Central memory CD8-positive, alpha-beta T cell (primary cell): Measurements from ENCODE around the gene ZZZ3.
"Not testable (repeated sequence)": the region's sequence is repeated elsewhere in the genome, so short reads cannot be mapped to it uniquely, and the experiment has no call there.

Experiments used
- ATAC-seq: fragments of 150-1000 bp; cut with Tn5 transposase; replicated peaks from 2 replicates; pipeline ENCODE4 v1.10.0; 2022; ENCODE audit warnings: mild to moderate bottlenecking, moderate FRiP score, moderate number of reproducible peaks; ENCODE audit not compliant: poor library complexity, severe bottlenecking; ENCODE audit errors: extremely low read depth
- DNase-seq, 2 donors: peaks; one replicate each; pipeline ENCODE4 v3.0.0; 2021; ENCODE audit warnings: low spot score in 2 of 2
- H3K27ac Mint-ChIP-seq: one replicate; pipeline ENCODE4 v1.8.0; 2022; ENCODE audit warnings: low read depth, mild to moderate bottlenecking, moderate library complexity, mixed read lengths
- H3K27me3 Mint-ChIP-seq: one replicate; pipeline ENCODE4 v1.8.0; 2022; ENCODE audit warnings: mixed read lengths
- H3K36me3 Mint-ChIP-seq: one replicate; pipeline ENCODE4 v1.8.0; 2022; ENCODE audit warnings: mild to moderate bottlenecking, moderate library complexity, mixed read lengths; ENCODE audit not compliant: insufficient read depth
- H3K4me1 Mint-ChIP-seq: one replicate; pipeline ENCODE4 v1.8.0; 2022; ENCODE audit warnings: mixed read lengths
- H3K4me3 Mint-ChIP-seq: one replicate; pipeline ENCODE4 v1.8.0; 2022; ENCODE audit warnings: mild to moderate bottlenecking, moderate library complexity, mixed read lengths
- H3K9me3 Mint-ChIP-seq: one replicate; pipeline ENCODE4 v1.8.0; 2022; ENCODE audit warnings: mixed read lengths

The ZZZ3 gene

GRCh38 chr1:77683160-77684148, 996 bp upstream of the ZZZ3 start:
- Mint-ChIP-seq H3K4me3 (peak overlapping the region; percentile 93), H3K27ac (peak overlapping the region; percentile 98), H3K36me3 (peaks cover 28% of the 10 kb centered on the region), H3K4me1 (peaks cover 39% of the 10 kb centered on the region), H3K27me3 (no peaks in the 10 kb centered on the region), H3K9me3 (no peaks in the 10 kb centered on the region)
- DNase-seq (peak; percentile 81 to 88), ATAC-seq (peak; percentile 70)

DNA sequence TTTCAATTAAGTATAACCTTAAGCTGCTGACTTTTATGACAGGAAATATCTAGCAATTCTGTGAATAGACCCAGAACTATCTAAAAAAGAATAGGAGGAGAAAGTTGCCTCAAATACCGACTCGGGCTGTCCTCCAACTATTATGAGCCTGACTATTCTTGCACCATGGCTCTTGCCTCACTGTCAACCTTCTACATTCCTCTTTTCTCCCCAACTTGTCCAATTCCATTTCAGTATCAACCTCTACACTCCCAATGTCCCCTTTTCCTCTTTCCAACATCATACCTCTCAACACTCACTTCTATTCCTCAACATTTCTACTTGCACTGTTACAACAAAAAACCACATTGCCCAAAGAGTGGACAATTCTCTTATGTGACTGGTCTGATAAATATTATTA, 2.3 kb downstream of the ZZZ3 start:
- peaks cover 33% of the 10 kb centered on the region for H3K36me3 Mint-ChIP-seq
- H3K4me3 Mint-ChIP-seq = no peak overlapping the region
- DNase-seq (no peak), ATAC-seq (no peak)
- no peaks in the 10 kb centered on the region for H3K9me3 Mint-ChIP-seq
- H3K27ac Mint-ChIP-seq = no peak overlapping the region
- H3K4me1 Mint-ChIP-seq = peaks cover 46% of the 10 kb centered on the region
- H3K27me3 Mint-ChIP-seq = no peaks in the 10 kb centered on the region

- H3K27me3 Mint-ChIP-seq = no peaks in the 10 kb centered on the region
- no peak overlapping the region for H3K4me3 Mint-ChIP-seq
- peaks cover 43% of the 10 kb centered on the region for H3K4me1 Mint-ChIP-seq
- DNase-seq (no peak), ATAC-seq (no peak)
- H3K27ac Mint-ChIP-seq = no peak overlapping the region
- H3K36me3 Mint-ChIP-seq = peaks cover 35% of the 10 kb centered on the region
- no peaks in the 10 kb centered on the region for H3K9me3 Mint-ChIP-seq
Observed at GRCh38 chr1:77678660-77679610, 3.5 kb downstream of the ZZZ3 start.

DNA sequence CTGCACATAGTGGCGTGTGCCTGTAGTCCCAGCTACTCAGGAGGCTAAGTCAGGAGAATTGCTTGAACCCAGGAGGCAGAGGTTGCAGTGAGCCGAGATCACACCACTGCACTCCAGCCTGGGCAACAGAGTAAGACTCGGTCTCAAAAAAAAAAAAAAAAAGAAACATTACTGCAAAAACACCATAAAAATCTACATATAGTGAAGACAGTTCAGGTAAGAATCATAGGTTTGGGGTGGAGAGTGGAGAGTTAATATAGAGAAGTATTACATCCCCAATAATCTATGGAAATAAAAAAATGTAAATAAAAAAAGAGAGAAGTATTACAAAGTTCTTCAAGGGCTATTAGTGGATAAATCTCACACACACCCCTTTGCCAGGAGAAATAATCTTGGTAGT, 7.7 kb downstream of the ZZZ3 start:
- peak overlapping the region; percentile 44 for H3K27ac Mint-ChIP-seq
- not testable (repeated sequence) for ATAC-seq

DNA sequence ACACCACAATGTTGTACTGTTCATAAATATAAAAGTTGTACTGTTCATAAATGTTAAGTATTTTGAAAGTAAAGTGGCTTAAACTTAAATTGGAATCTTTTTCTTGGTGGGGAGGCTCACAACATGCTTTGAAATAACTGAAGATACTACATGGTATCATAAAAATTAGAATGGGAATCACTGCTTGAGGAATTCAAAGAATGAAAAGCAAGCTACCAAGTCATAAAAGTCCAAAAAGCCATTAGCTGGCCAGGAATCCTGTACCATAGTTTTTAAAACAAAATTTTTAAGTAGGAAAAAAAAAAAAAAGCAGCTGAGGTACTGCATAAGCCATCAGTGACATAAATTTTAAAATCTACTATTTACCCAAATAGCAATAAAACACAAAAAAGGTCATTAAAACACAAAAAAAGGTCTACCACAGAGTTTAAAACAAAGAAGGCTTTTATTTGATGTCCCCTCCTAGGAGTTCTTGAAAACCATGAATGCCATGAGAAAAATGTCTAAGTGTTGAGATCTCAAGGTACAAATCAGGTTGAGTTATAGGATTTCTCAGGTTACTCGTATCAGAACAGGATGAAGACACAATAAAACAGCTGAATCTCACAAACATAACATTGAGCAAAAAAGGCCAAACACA, 8.6 kb downstream of the ZZZ3 start:
- H3K4me3 Mint-ChIP-seq = no peak overlapping the region
- H3K4me1 Mint-ChIP-seq = peaks cover 43% of the 10 kb centered on the region
- no peaks in the 10 kb centered on the region for H3K27me3 Mint-ChIP-seq
- H3K36me3 Mint-ChIP-seq = peaks cover 10% of the 10 kb centered on the region
- H3K27ac Mint-ChIP-seq = peak overlapping the region; percentile 44
- no peak for ATAC-seq
- no peak for DNase-seq
- H3K9me3 Mint-ChIP-seq = no peaks in the 10 kb centered on the region

More for the DNA sequence above, 7.7 kb downstream of the ZZZ3 start:
- not testable (repeated sequence) for H3K36me3 Mint-ChIP-seq, H3K27me3 Mint-ChIP-seq, H3K4me3 Mint-ChIP-seq, DNase-seq, H3K9me3 Mint-ChIP-seq
- peaks cover 40% of the 10 kb centered on the region for H3K4me1 Mint-ChIP-seq

- no peaks in the 10 kb centered on the region for H3K9me3 Mint-ChIP-seq
- no peak overlapping the region for H3K4me3 Mint-ChIP-seq
- no peaks in the 10 kb centered on the region for H3K27me3 Mint-ChIP-seq
- no peak for DNase-seq
- peaks cover 37% of the 10 kb centered on the region for H3K4me1 Mint-ChIP-seq
- ATAC-seq = no peak
- peaks cover 10% of the 10 kb centered on the region for H3K36me3 Mint-ChIP-seq
- H3K27ac Mint-ChIP-seq = no peak overlapping the region
Observed at GRCh38 chr1:77673030-77673429, 9.4 kb downstream of the ZZZ3 start.

DNA sequence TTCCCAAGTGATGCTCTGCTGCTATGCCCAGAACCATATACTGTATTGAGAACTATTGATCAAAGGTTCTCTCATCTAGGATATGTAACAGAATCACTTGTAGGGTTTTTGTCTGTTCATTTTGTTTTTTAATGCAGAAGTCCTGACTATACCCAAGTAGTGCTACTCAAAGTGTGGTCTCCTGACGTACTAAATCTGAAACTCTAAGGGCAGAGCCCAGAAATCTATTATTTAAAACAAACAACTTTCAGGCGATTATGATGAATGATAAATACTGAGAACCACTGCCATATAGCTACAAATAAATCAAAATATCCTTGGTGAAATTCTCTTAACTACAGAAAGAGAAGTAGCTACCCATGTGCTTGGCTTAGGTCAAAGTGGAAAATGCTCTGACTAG, 10.1 kb downstream of the ZZZ3 start:
- H3K4me1 Mint-ChIP-seq = peaks cover 40% of the 10 kb centered on the region
- DNase-seq = no peak
- H3K4me3 Mint-ChIP-seq = peak overlapping the region; percentile 26
- no peaks in the 10 kb centered on the region for H3K27me3 Mint-ChIP-seq
- no peak overlapping the region for H3K27ac Mint-ChIP-seq
- peaks cover 10% of the 10 kb centered on the region for H3K36me3 Mint-ChIP-seq
- no peak for ATAC-seq
- H3K9me3 Mint-ChIP-seq = no peaks in the 10 kb centered on the region

DNA sequence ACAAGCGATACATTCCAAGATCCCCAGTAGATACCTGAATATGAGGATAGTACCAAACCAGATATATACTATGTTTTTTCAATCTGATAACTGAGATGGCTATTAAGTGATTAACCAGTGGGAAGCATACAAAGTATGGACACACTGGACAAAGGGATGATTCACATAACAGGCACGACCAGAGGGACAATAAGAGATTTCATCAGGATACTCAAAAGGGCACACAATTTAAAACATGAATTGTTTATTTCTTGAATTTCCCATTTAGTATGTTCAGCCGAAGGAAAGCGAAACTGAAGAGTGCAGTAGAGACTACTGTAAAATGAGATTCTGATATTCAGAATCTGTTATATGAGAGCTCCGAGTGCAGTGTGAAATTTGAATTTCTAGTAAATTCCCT, 10.6 kb downstream of the ZZZ3 start:
- H3K27me3 Mint-ChIP-seq = no peaks in the 10 kb centered on the region
- H3K9me3 Mint-ChIP-seq = no peaks in the 10 kb centered on the region
- ATAC-seq (no peak), DNase-seq (no peak)
- peak overlapping the region; percentile 47 for H3K27ac Mint-ChIP-seq
- peaks cover 43% of the 10 kb centered on the region for H3K4me1 Mint-ChIP-seq
- H3K36me3 Mint-ChIP-seq = peaks cover 10% of the 10 kb centered on the region
- H3K4me3 Mint-ChIP-seq = peak overlapping the region; percentile 26

DNA sequence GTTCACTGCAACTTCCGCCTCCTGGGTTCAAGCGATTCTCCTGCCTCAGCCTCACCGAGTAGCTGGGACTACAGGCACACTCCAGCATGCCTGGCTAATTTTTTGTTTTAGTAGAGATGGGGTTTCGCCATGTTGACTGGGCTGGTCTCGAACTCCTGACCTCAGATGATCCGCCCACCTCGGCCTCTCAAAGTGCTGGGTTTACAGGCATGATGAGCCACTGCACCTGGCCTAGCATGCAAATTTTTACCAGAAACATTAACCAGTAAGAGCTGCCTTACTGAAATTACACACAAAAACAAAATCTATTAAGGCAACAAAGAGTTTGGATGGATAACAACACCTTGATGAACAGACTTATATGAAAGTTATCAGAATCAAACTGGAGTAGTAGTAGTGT, 12.1 kb downstream of the ZZZ3 start:
- Mint-ChIP-seq H3K27ac (no peak overlapping the region), H3K36me3 (peaks cover 7% of the 10 kb centered on the region), H3K4me3 (no peak overlapping the region), H3K4me1 (peaks cover 45% of the 10 kb centered on the region), H3K9me3 (no peaks in the 10 kb centered on the region), H3K27me3 (no peaks in the 10 kb centered on the region)
- ATAC-seq (no peak), DNase-seq (no peak)

GRCh38 chr1:77668924-77669449, 13.5 kb downstream of the ZZZ3 start:
- H3K4me1 Mint-ChIP-seq = peaks cover 55% of the 10 kb centered on the region
- H3K36me3 Mint-ChIP-seq = peaks cover 3% of the 10 kb centered on the region
- DNase-seq = no peak
- ATAC-seq = no peak
- no peak overlapping the region for H3K27ac Mint-ChIP-seq
- H3K4me3 Mint-ChIP-seq = no peak overlapping the region
- H3K9me3 Mint-ChIP-seq = no peaks in the 10 kb centered on the region
- no peaks in the 10 kb centered on the region for H3K27me3 Mint-ChIP-seq

DNA sequence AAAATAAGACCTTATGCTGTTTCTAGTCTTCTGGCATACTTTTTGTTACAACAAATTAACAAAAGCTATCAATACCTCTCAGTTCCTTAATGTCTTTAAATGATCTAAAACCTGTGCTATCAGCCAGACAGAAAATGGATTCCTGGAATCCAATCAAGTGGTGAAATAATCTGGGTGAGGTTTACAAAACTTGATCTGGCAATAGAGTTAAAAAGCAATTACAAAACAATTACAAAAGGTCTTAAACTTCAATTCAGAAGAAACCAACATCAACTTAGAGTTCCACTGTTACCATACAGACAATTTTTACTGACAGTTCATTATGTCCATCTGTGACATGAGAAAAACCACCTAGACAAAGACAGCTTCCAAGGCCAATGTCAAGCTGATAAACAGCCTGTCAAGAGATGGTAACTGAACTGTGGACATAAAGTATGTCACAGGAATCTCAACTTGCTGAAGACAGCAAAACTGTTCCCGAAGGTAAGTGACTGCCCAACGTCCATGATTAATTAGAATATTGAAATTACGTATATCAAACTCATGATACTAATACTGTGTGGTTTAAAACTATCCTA, 17.4 kb downstream of the ZZZ3 start:
- Mint-ChIP-seq H3K27ac (no peak overlapping the region), H3K4me1 (peaks cover 57% of the 10 kb centered on the region), H3K4me3 (no peak overlapping the region), H3K9me3 (no peaks in the 10 kb centered on the region), H3K36me3 (peaks cover 10% of the 10 kb centered on the region), H3K27me3 (no peaks in the 10 kb centered on the region)
- ATAC-seq (no peak), DNase-seq (no peak)

DNA sequence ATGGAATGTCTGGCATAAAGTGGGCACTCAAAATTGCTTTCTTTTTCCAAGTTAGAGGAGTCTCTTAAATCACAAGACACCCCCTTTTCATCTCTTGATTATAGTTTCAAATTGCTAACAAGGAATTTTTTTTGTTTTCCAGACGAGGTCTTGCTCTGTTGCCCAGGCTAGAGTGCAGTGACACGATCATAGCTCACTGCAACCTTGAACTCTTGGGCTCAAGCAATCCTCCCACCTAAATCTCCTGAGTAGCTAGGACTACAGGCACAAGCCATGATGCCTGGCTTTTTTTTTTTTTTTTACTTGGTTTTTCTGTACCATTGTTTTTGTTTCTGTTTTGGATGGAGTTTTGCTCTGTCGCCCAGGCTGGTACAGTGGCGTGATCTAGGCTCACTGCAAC, 20.8 kb downstream of the ZZZ3 start:
- Mint-ChIP-seq H3K4me3 (no peak overlapping the region), H3K27ac (no peak overlapping the region), H3K4me1 (peaks cover 53% of the 10 kb centered on the region), H3K9me3 (no peaks in the 10 kb centered on the region), H3K27me3 (no peaks in the 10 kb centered on the region), H3K36me3 (peaks cover 9% of the 10 kb centered on the region)
- ATAC-seq (no peak), DNase-seq (no peak)
